Tibial artery (tissue), 4 donors: ENCODE results near the gene TSPAN16.

Source experiments
- DNase-seq, 2 donors: peaks; one replicate each; pipeline ENCODE4 v3.0.0-alpha.2; 2019
- H3K27ac ChIP-seq, 2 donors: fragments of 200-600 bp; sonication (generic) in 1 of 2; 1 replicate in 1 of 2; 2 replicates in 1 of 2; pipeline ENCODE4 v1.5.1; 2018 to 2019; ENCODE audit warnings: mild to moderate bottlenecking in 1 of 2
- H3K27me3 ChIP-seq, 2 donors: fragments of 200-600 bp; sonication (generic) in 1 of 2; one replicate each; pipeline versions ENCODE4 v1.5.1 to v1.6.0; 2016 to 2019
- H3K36me3 ChIP-seq, 3 donors: fragments of 200-600 bp; sonication (generic) in 2 of 3; one replicate each; pipeline ENCODE4 v1.5.1; 2016 to 2019; ENCODE audit warnings: mild to moderate bottlenecking in 2 of 3
- H3K4me1 ChIP-seq, 4 donors: fragments of 200-600 bp; sonication (generic) in 2 of 4; 1 replicate in 3 of 4; 2 replicates in 1 of 4; pipeline ENCODE4 v1.5.1; 2016 to 2019
- H3K4me3 ChIP-seq, 2 donors: fragments of 200-600 bp; sonication (generic) in 1 of 2; 1 replicate in 1 of 2; 2 replicates in 1 of 2; pipeline ENCODE4 v1.5.1; 2018 to 2019; ENCODE audit warnings: mild to moderate bottlenecking in 2 of 2
- H3K9me3 ChIP-seq, 3 donors: fragments of 200-600 bp; sonication (generic) in 1 of 3; one replicate each; pipeline ENCODE4 v1.5.1; 2016 to 2019
- CTCF ChIP-seq, 2 experiments: fragments of 200-600 bp in 1 of 2; fragments of 450-650 bp in 1 of 2; IDR thresholded peaks; one replicate each; pipeline ENCODE4 v1.5.1; 2017 to 2019; ENCODE audit warnings: antibody characterized with exemption in 2 of 2, mild to moderate bottlenecking in 1 of 2, moderate library complexity in 1 of 2
- intact Hi-C: fragments of 100-400 bp; cut with DNase I; formaldehyde crosslinking; loops from one replicate; pipeline ENCODE4 v1.15.0; 2023; ENCODE audit warnings: low total_unique reads

Gene TSPAN16

DNA sequence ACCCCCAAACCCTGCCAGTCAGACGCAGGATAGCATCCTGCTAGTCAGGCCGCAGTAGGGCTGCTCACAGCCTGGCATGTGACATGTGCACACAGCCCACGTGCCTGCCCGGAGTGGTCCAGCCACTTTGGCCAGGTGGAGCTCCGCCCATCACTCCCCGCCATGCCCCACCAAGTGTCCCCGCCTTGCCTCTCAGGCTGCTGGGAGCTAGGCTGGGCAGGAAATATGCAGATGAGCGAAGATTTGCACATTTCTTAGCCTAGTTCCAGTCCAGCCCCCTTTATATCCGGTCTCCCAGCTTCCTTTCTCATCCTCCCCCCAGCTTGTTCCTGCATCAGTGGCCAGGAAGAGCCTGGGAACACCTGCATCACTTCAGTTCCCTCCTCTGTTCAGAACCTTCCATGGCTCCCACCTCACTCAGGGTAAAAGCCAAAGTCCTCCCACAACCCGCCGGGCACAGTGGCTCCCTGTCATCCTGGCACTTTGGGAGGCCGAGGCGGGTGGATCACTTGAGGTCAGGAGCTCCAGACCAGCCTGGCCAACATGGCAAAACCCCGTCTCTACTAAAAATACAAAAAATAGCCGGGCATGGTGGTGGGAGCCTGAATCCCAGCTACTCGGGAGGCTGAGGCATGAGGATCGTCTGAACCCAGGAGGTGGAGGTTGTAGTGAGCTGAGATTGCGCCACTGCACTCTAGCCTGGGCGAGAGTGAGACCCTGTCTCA is 31.3 kb upstream of the TSPAN16 start:
- DNase-seq = no peak
- H3K27ac ChIP-seq = no peak overlapping the region
- intact Hi-C loops = no loop called here

GRCh38 chr19:11265177-11265784 is 30.7 kb upstream of the TSPAN16 start:
- peaks cover 0 to 23% (median 10%) of the 10 kb centered on the region in 4 donors for H3K4me1 ChIP-seq
- H3K9me3 ChIP-seq = no peaks in the 10 kb centered on the region
- DNase-seq = no peak
- H3K27me3 ChIP-seq = no peaks in the 10 kb centered on the region
- H3K36me3 ChIP-seq = no peaks in the 10 kb centered on the region
- TF ChIP-seq CTCF (IDR thresholded peaks at IDR 0.05) = no peak
- intact Hi-C loops = no loop called here
- no peak overlapping the region for H3K4me3 ChIP-seq
- H3K27ac ChIP-seq = no peak overlapping the region

More for the DNA sequence above, 31.3 kb upstream of the TSPAN16 start:
- Histone ChIP-seq H3K4me1 (peaks cover 0 to 23% (median 10%) of the 10 kb centered on the region in 4 donors), H3K27me3 (no peaks in the 10 kb centered on the region), H3K9me3 (no peaks in the 10 kb centered on the region), H3K4me3 (no peak overlapping the region), H3K36me3 (no peaks in the 10 kb centered on the region)
- TF ChIP-seq CTCF (IDR thresholded peaks at IDR 0.05) = no peak

DNA sequence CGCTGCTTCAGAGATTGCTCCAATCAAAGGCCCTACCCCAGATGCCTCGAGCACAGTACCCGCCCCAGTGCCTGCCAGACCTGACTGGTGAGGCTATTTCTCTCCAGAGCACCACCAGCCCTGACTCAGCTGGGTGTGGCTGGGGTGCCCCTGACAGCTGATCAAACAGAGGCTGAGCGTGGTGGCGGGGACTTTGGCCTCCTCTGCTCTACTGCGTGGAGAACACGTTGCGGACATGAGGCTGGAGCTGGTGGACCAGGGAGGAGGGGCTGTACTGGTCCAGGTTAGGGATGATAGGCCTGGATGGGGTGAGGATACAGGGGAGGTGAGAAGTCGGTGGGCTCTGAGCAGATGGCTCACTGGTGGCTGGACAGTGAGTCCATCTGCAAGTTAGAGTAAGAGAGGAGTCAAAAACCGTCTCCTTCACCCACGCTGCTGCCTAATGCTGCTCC is 30.1 kb upstream of the TSPAN16 start:
- Histone ChIP-seq H3K4me3 (no peak overlapping the region), H3K36me3 (no peaks in the 10 kb centered on the region), H3K27me3 (no peaks in the 10 kb centered on the region), H3K9me3 (no peaks in the 10 kb centered on the region), H3K27ac (no peak overlapping the region), H3K4me1 (peaks cover 0 to 23% (median 10%) of the 10 kb centered on the region in 4 donors)
- no peak for DNase-seq
- no peak for TF ChIP-seq CTCF (IDR thresholded peaks at IDR 0.05)
- intact Hi-C loops = no loop called here

DNA sequence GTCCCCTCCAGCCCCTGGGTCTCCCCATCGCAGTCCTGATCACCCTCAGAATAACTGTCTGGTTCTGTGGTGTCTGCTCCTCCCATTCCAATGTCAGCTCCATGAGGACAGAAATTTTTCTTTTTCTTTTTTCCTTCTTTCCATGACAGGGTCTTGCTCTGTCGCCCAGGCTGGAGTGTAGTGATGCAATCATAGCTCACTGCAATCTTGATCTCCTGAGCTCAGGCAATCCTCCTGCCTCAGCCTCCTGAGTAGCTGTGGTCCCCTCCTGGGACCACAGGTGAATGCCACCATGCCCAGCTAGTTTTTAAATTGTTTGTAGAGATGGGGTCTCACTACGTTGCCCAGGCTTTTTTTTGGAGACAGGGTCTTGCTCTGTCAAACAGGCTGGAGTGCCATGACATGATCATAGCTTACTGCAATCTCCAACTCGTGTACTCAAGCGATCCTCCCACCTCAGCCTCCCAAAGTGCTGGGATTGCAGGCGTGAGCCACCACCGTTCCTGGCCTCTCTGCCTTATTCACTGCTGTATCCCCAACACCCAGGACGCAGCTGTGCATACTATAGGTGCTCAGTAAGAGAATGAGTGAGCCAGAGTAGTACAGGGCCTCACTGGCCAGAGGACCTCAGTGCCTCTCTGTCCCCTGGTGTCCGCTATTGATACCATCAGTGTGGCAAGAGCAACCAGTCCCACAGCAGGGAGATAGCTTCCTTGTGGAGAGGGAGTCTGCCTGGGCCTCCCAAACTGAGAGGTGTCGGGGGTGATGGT is 28.5 kb upstream of the TSPAN16 start:
- Histone ChIP-seq H3K9me3 (no peaks in the 10 kb centered on the region), H3K27ac (no peak overlapping the region), H3K27me3 (no peaks in the 10 kb centered on the region), H3K4me3 (no peak overlapping the region), H3K36me3 (no peaks in the 10 kb centered on the region), H3K4me1 (peaks cover 0 to 15% (median 4%) of the 10 kb centered on the region in 4 donors)
- intact Hi-C loops = no loop called here
- DNase-seq = no peak
- TF ChIP-seq CTCF (IDR thresholded peaks at IDR 0.05) = no peak

DNA sequence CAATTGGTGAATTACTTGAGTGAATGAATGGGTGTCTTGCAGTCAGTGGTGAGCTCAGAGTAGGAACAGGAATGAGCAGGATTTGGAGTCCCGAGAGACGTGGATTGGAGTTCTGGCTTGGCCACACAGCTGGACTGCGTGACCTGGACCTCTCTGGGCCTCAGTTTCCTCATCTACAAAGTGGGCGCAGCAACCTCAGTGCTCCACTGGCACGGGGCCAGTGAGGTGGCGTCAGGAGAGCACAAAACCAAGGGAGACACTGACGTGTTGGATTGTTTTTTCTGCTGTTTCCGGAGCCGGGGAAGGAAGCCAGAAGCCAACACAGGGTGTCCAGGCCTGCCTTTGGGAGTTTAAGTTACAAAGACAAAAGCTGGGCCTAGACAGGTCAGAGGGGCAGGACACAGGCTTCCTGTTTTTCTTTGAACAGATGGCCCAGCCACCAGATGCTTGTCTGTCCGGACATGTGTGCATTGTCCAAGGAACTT is 27.1 kb upstream of the TSPAN16 start:
- Histone ChIP-seq H3K9me3 (no peaks in the 10 kb centered on the region), H3K36me3 (no peaks in the 10 kb centered on the region), H3K4me1 (peaks cover 0 to 9% (median 0%) of the 10 kb centered on the region in 4 donors), H3K4me3 (no peak overlapping the region), H3K27ac (no peak overlapping the region), H3K27me3 (no peaks in the 10 kb centered on the region)
- peak in 1 of 2 donors; percentile 57 for DNase-seq
- intact Hi-C loops = no loop called here
- TF ChIP-seq CTCF (IDR thresholded peaks at IDR 0.05) = no peak
